HG03108 (cell line): Measurements from ENCODE around the gene ATP1B2.
"Not testable (repeated sequence)": the region's sequence is repeated elsewhere in the genome, so short reads cannot be mapped to it uniquely, and the experiment has no call there.

ENCODE experiments used
- ATAC-seq: cut with Tn5 transposase; IDR thresholded peaks from one replicate; pipeline ENCODE4 v1.9.1; 2021; ENCODE audit warnings: moderate library complexity; ENCODE audit not compliant: unreplicated experiment

ATP1B2 gene

GRCh38 chr17:7633093-7633492 lies 17.6 kb upstream of the ATP1B2 start:
- ATAC-seq, result no peak

- ATAC-seq, result no peak
These were observed 16.3 kb upstream of the ATP1B2 start for GRCh38 chr17:7634384-7634783.

DNA sequence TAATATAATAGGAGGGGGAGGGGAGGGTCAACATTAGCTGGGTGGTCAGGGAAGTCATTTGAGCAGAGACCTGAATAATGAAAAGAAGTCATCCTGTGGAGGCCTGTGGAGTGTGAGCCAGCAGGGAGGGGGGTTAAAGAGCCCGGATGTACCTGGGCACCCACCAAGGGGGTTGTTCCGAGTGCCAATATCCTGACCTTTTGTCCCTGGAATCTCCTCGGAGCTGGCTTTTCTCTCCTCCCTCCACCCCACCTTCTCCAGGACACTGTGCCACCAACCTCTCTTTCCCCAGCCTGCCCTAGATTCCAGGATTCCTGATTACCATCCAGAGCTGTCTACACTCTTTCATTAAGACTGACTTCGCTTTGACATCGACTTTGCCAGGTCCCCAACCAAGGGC lies 14.6 kb upstream of the ATP1B2 start:
- no peak for ATAC-seq

- no peak for ATAC-seq
These were observed 9.9 kb upstream of the ATP1B2 start for GRCh38 chr17:7640783-7641182.

GRCh38 chr17:7641635-7642034 lies 9.1 kb upstream of the ATP1B2 start:
- ATAC-seq, result not testable (repeated sequence)

- ATAC-seq, result no peak
These were observed 6.0 kb upstream of the ATP1B2 start for GRCh38 chr17:7644775-7645174.

DNA sequence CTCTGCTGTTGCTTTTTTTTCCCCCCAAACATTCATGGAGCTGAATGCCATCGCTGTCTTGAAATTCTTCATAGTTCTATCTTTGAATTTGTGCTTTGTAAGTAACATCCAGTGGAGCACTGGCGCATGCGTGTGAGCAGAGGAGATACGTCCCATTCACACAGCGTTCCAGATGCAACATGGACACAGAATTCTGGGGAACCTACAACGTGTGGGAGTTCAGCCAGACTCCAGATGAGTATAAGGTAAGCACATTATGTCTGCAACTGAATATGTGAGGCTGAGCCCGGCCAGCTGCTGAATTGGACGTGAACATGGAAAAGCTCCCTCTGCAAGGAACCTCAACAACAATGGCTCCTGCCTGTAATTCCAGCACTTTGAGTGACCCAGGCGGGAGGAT lies 4.3 kb upstream of the ATP1B2 start:
- ATAC-seq, result no peak

DNA sequence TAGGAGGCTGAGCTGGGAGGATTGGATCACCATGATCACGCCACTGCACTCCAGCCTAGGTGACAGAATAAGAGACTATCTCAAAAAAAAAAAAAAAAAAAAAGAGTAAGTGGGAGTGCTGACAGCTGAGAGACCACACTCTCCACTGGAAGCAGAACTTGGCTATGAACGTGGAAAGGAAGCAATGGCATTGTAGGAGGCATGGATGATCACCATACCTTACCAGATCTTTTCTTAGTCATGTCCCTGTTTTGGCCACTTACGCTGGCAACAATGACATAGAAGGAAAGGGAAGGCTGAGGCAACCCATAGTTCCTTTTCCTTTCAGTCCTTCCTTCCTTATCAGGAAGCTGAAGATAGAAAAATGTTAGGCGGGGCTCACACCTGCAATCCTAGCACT lies 3.7 kb upstream of the ATP1B2 start:
- ATAC-seq, result no peak

DNA sequence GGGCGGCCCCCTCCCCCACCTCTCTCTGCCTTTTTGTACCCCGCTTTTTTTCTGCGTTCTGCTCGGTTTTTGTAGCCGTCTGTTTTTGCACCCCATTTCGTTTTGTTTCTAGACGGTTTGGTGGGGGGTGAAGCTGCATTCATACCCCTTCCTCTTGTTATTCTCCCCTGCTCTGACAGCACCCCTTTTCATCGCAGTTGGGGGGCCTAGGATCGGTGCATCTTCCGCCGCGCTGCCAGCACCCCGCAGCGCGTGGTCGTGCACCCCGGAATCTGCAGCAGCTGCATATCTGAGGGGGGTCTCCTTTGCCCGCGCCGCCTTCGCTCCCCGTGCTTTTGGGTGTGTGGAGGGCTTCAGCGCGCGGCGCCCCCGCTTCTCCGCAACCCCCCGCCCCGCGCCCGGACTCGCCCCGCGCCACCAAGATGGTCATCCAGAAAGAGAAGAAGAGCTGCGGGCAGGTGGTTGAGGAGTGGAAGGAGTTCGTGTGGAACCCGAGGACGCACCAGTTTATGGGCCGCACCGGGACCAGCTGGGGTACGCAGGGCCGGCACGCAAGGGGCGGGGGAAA lies 455 bp downstream of the ATP1B2 start:
- ATAC-seq, result no peak

DNA sequence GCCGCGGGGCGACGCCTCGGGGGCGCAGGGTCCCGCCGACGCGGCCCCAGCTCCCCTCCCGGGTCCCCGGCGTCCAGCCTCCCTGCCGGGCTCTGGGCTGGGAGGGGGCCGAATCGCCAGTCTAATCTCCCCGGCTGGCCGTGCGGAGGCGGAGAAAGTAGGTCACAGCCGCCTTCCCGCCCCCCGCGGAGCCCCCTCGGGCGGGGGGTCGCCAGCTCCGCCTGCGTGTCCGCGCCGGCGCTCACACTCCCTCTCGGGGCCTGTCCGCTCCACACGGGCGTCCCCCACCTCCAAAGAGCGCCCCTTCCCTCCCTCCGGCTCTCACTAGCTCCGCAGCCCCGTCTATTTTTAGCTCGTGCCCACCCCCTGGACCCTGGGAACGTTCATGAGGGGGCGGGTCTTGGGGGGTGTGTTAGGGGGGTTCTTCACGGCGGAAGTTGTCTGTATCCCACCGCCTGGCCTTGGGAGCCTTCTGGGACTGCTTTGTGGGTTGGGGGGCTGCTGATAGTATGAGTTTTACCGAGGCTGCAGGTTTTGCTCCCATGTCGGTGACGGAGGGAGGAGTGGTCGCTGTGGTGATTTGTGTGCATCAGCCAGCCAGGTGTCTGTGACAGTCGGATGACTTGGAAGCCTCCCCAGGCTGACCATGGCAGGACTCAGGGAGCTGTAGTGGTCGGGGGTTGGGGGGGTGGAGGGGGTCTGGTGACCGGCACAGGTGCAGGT lies 1.1 kb downstream of the ATP1B2 start:
- no peak for ATAC-seq

GRCh38 chr17:7652388-7653356 lies 1.9 kb downstream of the ATP1B2 start:
- no peak for ATAC-seq

- ATAC-seq, result no peak
These were observed 4.3 kb downstream of the ATP1B2 start for GRCh38 chr17:7654832-7655540.

DNA sequence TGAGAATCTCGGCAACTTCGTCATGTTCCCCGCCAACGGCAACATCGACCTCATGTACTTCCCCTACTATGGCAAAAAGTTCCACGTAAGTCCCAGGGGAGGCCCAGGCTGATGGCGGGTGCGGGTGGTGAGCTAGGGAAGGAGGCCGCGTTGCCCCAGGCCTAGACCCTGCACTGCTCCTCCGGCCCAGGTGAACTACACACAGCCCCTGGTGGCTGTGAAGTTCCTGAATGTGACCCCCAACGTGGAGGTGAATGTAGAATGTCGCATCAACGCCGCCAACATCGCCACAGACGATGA lies 4.8 kb downstream of the ATP1B2 start:
- ATAC-seq, result no peak

GRCh38 chr17:7656958-7657609 lies 6.4 kb downstream of the ATP1B2 start:
- no peak for ATAC-seq

GRCh38 chr17:7667656-7668406 lies 17.1 kb downstream of the ATP1B2 start:
- ATAC-seq, result no peak

- ATAC-seq, result no peak
These were observed 17.8 kb downstream of the ATP1B2 start for GRCh38 chr17:7668482-7668881.

DNA sequence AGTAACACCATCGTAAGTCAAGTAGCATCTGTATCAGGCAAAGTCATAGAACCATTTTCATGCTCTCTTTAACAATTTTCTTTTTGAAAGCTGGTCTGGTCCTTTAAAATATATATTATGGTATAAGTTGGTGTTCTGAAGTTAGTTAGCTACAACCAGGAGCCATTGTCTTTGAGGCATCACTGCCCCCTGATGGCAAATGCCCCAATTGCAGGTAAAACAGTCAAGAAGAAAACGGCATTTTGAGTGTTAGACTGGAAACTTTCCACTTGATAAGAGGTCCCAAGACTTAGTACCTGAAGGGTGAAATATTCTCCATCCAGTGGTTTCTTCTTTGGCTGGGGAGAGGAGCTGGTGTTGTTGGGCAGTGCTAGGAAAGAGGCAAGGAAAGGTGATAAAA lies 22.5 kb downstream of the ATP1B2 start:
- ATAC-seq, result no peak

DNA sequence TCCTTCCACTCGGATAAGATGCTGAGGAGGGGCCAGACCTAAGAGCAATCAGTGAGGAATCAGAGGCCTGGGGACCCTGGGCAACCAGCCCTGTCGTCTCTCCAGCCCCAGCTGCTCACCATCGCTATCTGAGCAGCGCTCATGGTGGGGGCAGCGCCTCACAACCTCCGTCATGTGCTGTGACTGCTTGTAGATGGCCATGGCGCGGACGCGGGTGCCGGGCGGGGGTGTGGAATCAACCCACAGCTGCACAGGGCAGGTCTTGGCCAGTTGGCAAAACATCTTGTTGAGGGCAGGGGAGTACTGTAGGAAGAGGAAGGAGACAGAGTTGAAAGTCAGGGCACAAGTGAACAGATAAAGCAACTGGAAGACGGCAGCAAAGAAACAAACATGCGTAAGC lies 24.2 kb downstream of the ATP1B2 start:
- ATAC-seq, result no peak

DNA sequence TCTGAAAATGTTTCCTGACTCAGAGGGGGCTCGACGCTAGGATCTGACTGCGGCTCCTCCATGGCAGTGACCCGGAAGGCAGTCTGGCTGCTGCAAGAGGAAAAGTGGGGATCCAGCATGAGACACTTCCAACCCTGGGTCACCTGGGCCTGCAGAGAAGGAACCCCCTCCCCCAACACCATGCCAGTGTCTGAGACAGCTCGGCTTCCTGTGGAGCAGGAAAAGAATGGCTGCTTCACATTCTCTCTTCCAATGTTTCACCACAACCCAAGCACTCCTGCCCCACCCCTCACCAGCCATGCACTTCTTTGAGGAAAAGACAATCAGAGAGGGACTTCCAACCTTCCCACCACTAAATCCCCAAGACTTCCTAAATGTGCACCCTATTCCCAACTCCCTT lies 25.8 kb downstream of the ATP1B2 start:
- no peak for ATAC-seq

DNA sequence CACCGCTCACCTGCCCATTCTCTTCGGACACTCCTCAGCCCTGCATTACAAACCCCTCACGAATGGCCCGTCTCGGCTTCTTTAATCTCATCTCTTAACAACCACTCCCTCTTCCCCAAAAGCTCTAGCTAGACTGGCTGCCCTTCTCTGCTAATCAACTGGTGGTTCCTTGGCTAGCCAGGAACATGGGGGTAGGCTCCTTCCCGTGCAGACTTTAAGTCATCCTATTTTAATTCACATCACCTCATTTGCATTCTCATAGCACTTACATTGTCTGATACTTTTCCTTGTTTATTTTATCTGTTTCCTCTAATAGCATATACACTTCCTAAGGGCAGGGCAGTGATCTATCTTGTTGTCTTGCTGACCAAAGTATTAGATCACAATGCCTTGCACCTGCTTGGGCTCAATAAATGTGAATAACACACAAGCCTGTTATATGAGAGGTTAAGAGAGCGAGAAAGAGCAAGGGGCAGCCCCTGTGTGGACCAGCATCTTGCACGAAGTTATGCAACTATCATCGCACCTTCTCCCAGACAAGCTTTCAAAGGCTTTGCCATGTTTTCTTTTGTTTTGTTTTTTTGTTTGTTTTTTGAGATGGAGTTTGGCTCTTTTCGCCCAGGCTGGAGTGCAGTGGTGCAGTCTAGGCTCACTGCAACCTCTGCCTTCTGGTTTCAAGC lies 26.8 kb downstream of the ATP1B2 start:
- no peak for ATAC-seq
